Brain microvascular endothelial cell (primary cell): ENCODE data around the gene MAPKAPK2.
A peak's percentile ranks its signal among the peaks of the same experiment; 100 is the strongest.

Source experiments
- DNase-seq: peaks from one replicate; pipeline ENCODE4 v3.0.0-alpha.2; 2020
- H3K27ac ChIP-seq: fragments of 250-450 bp; sonication (Bioruptor Pico); 2 replicates; pipeline ENCODE4 v1.5.1; 2020; ENCODE audit warnings: mild to moderate bottlenecking, moderate library complexity
- H3K27me3 ChIP-seq: fragments of 250-450 bp; sonication (Bioruptor Pico); replicated peaks from 2 replicates; pipeline ENCODE4 v1.5.1; 2020; ENCODE audit warnings: mild to moderate bottlenecking
- H3K36me3 ChIP-seq: fragments of 250-450 bp; sonication (Bioruptor Pico); replicated peaks from 2 replicates; pipeline ENCODE4 v1.5.1; 2020; ENCODE audit warnings: mild to moderate bottlenecking
- H3K4me3 ChIP-seq: 2 replicates; pipeline ENCODE4 v1.5.1; 2011; ENCODE audit warnings: low read depth, mild to moderate bottlenecking, control low read depth, low read length, moderate library complexity
- CTCF ChIP-seq: IDR thresholded peaks from 2 replicates; pipeline ENCODE4 v1.5.1; 2011; ENCODE audit warnings: low read depth, mild to moderate bottlenecking, moderate library complexity, low read length, control low read depth, inconsistent platforms; ENCODE audit errors: missing control alignments
- in situ Hi-C: cut with HindIII; loops from 2 replicates; pipeline ENCODE4 v1.10.0; 2017; ENCODE audit warnings: low sequenced_read_pairs, low pct_ligation_motif_present

Gene MAPKAPK2

GRCh38 chr1:206722751-206723461 is 38.2 kb downstream of the MAPKAPK2 start:
- no peak overlapping the region for H3K27ac ChIP-seq

DNA sequence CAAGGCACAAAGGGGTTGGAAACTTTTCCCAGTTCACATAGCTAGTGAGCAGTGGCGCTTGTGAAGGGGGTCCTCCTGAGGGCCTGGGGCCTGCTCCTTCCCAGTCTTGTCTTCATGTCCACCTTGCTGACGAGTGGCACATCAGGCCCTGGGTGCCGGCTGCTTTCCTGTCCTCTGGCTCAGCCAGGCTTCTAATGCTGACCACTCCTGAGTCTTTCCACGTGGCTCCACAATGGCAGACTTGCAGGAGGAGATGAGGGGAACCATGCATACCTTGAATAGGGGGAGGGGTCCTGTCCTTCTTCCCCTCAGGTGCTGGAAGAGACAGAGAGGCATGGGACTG is 38.7 kb downstream of the MAPKAPK2 start:
- no peak for DNase-seq
- Histone ChIP-seq H3K27me3 (no peaks in the 10 kb centered on the region), H3K27ac (no peak overlapping the region), H3K36me3 (no peaks in the 10 kb centered on the region), H3K4me3 (no peak overlapping the region)
- in situ Hi-C loops = no loop called here
- TF ChIP-seq CTCF = no peak

More at GRCh38 chr1:206722751-206723461, 38.2 kb downstream of the MAPKAPK2 start:
- Histone ChIP-seq H3K27me3 (no peaks in the 10 kb centered on the region), H3K4me3 (no peak overlapping the region), H3K36me3 (no peaks in the 10 kb centered on the region)
- in situ Hi-C loops = no loop called here
- no peak for TF ChIP-seq CTCF
- no peak for DNase-seq

- H3K27ac ChIP-seq = no peak overlapping the region
- no peaks in the 10 kb centered on the region for H3K27me3 ChIP-seq
- H3K36me3 ChIP-seq = no peaks in the 10 kb centered on the region
- TF ChIP-seq CTCF = no peak
- no peak overlapping the region for H3K4me3 ChIP-seq
- in situ Hi-C loops = no loop called here
- DNase-seq = no peak
Observed at GRCh38 chr1:206723805-206724472, 39.2 kb downstream of the MAPKAPK2 start.

GRCh38 chr1:206725109-206725963 is 40.6 kb downstream of the MAPKAPK2 start:
- no peak for DNase-seq
- Histone ChIP-seq H3K36me3 (peaks cover 11% of the 10 kb centered on the region), H3K27me3 (no peaks in the 10 kb centered on the region), H3K4me3 (no peak overlapping the region), H3K27ac (no peak overlapping the region)
- in situ Hi-C loops = no loop called here
- TF ChIP-seq CTCF = peak; percentile 88

DNA sequence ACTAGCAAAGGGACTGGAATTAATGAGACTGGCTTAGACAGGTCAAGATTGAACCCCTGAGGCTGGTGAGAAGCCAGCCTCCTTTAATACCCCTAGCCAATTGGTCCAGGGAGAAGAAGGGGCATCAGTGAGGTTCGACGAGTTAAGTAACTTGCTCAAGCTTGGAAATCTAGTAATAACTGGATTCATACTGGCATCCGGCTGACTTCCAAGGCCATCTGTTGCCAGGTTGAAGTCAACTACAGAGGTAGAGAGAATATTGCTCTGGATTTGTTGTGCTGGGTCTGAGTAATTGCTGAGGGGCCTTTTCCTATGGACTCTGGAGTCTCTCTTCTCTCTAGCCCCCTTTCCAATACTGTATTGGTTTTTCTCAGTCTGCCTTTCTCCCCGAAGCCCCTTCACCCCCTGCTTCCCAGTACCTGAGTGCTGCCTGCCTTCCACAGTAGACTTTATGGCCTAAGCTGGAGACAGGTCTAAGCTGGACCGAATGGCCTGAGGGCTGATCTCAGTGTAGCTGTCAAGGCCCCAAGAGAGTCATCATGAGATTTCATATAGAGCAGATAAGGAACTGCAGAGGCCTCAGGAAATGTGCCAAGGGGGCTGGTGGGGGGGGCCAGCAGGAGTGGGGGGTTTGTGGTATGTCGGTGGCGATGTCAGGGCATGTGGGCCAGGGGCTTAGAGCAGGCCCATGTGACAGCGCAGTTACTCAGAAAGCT is 43.4 kb downstream of the MAPKAPK2 start:
- in situ Hi-C loops = no loop called here

More for the DNA sequence above, 43.4 kb downstream of the MAPKAPK2 start:
- no peak for TF ChIP-seq CTCF
- Histone ChIP-seq H3K27me3 (no peaks in the 10 kb centered on the region), H3K36me3 (peaks cover 39% of the 10 kb centered on the region), H3K4me3 (no peak overlapping the region), H3K27ac (no peak overlapping the region)
- DNase-seq = no peak
